OCI-LY3 (cell line): ENCODE results near the gene OSBPL7.

Experiments
- EZH2phosphoT487 ChIP-seq: fragments of 200-600 bp; shearing (Covaris generic); IDR thresholded peaks from 2 replicates; pipeline ENCODE4 v1.6.1; 2018; ENCODE audit warnings: antibody characterized with exemption, mixed run types, low read depth
- TF ChIP-seq, protein P1 (sequence below): fragments of 200-600, 300-600 bp; sonication (generic); IDR thresholded peaks from 2 replicates; pipeline ENCODE4 v1.5.1; 2014; ENCODE audit warnings: antibody characterized with exemption, low read length, low read depth

- TF ChIP-seq, protein P1, sequence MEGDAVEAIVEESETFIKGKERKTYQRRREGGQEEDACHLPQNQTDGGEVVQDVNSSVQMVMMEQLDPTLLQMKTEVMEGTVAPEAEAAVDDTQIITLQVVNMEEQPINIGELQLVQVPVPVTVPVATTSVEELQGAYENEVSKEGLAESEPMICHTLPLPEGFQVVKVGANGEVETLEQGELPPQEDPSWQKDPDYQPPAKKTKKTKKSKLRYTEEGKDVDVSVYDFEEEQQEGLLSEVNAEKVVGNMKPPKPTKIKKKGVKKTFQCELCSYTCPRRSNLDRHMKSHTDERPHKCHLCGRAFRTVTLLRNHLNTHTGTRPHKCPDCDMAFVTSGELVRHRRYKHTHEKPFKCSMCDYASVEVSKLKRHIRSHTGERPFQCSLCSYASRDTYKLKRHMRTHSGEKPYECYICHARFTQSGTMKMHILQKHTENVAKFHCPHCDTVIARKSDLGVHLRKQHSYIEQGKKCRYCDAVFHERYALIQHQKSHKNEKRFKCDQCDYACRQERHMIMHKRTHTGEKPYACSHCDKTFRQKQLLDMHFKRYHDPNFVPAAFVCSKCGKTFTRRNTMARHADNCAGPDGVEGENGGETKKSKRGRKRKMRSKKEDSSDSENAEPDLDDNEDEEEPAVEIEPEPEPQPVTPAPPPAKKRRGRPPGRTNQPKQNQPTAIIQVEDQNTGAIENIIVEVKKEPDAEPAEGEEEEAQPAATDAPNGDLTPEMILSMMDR = no peak
- no peak for TF ChIP-seq EZH2phosphoT487
These were observed 4.6 kb downstream of the OSBPL7 start for GRCh38 chr17:47816947-47817346.
